Measurements from ENCODE around the gene IFITM10. TPM values are rescaled to one million over a fixed set of nuclear protein-coding genes. Genes with fewer than 3 reads are reported as not detected.

Gene IFITM10
- total and polyA plus RNA-seq, 2 donors (not counting 1 experiment from before 2014, with no cell fraction given), result 0.09 to 1.7 TPM

GRCh38 chr11:1691878-1692707, 58.3 kb downstream of the IFITM10 start:
- no peak overlapping the region for H3K27ac Mint-ChIP-seq
- ChIA-PET POLR2A (no interaction called here), CTCF (interaction anchor here (0.6 to 6.4 kb wide), 14 partner anchors 10 to 729 kb away, joined by 3 to 394 read pairs (median 7); partner anchors contain the start of genes H19 and SYT8)
- H4K20me1 ChIP-seq (ENCODE audit: control insufficient read depth, insufficient read depth, low read length, poor library complexity, severe bottlenecking), result no peaks in the 10 kb centered on the region
- no peaks in the 10 kb centered on the region for H3K9me3 Mint-ChIP-seq (ENCODE audit: insufficient read depth)
- ATAC-seq (ENCODE audit: low read depth) (no peak), DNase-seq (no peak)
- TF ChIP-seq EZH2 (IDR thresholded peaks at IDR 0.05; ENCODE audit: borderline replicate concordance, insufficient read depth, low read depth, low read length, poor library complexity, severe bottlenecking) (no peak), CTCF (IDR thresholded peaks at IDR 0.05) (no peak)
- H3K27me3 Mint-ChIP-seq, result peaks cover 39% of the 10 kb centered on the region
- WGBS (ENCODE audit: insufficient coverage), result 86% methylated on average over 14 of the region's 16 CpGs
- H3K9ac ChIP-seq (ENCODE audit: low read length), result no peak overlapping the region
- peaks cover 8 to 14% of the 10 kb centered on the region in 2 donors for H3K4me1 ChIP-seq (ENCODE audit: control insufficient read depth in 2 of 2, insufficient read depth in 2 of 2, low read length in 2 of 2)
- no peak overlapping the region for H3K4me3 ChIP-seq (ENCODE audit: control extremely low read depth in 1 of 5, extremely low read depth in 1 of 5, insufficient read depth in 1 of 5, low read depth in 2 of 5, low read length in 4 of 5)
- no peaks in the 10 kb centered on the region for H3K79me2 ChIP-seq (ENCODE audit: control insufficient read depth, insufficient read depth, low read length)
- no peak overlapping the region for H2AFZ ChIP-seq (ENCODE audit: insufficient read depth, low read depth, low read length, poor library complexity, severe bottlenecking)
- intact Hi-C loops (cut with micrococcal nuclease), result loop anchor here (5.0 kb wide), 1 partner anchor 40 kb away; no protein-coding TSS in a partner anchor
- no peaks in the 10 kb centered on the region for H3K9me3 ChIP-seq (ENCODE audit: control extremely low read depth in 1 of 3, control insufficient read depth in 2 of 3, insufficient read depth in 1 of 3, low read length in 2 of 3)
- peaks cover 0 to 48% (median 6%) of the 10 kb centered on the region in 4 experiments for H3K27me3 ChIP-seq (replicated peaks in 1 of 4; ENCODE audit: control extremely low read depth in 1 of 4, control insufficient read depth in 3 of 4, insufficient read depth in 4 of 4, low read length in 3 of 4)
- H3K4me2 ChIP-seq (replicated peaks; ENCODE audit: low read depth, low read length, poor library complexity, severe bottlenecking), result no peak overlapping the region
- H3K4me3 Mint-ChIP-seq, result no peak overlapping the region
- H3K4me1 Mint-ChIP-seq, result peaks cover 5% of the 10 kb centered on the region
- no peaks in the 10 kb centered on the region for H3K36me3 ChIP-seq (replicated peaks in 1 of 2; ENCODE audit: control extremely low read depth in 1 of 2, control insufficient read depth in 1 of 2, extremely low read depth in 1 of 2, insufficient read depth in 2 of 2, low read length in 1 of 2)
- H3K27ac ChIP-seq (ENCODE audit: low read length in 2 of 2), result no peak overlapping the region

Data from B cell (primary cell).